Middle frontal gyrus (tissue), 1 donor: ENCODE results near the gene P2RX1.

Experiments
- DNase-seq: peaks from one replicate; pipeline ENCODE4 v3.0.0-alpha.2; 2015; ENCODE audit warnings: low spot score; ENCODE audit errors: extremely low spot score

The P2RX1 gene

GRCh38 chr17:3907483-3908216 lies 8.6 kb downstream of the P2RX1 start:
- DNase-seq: no peak

DNA sequence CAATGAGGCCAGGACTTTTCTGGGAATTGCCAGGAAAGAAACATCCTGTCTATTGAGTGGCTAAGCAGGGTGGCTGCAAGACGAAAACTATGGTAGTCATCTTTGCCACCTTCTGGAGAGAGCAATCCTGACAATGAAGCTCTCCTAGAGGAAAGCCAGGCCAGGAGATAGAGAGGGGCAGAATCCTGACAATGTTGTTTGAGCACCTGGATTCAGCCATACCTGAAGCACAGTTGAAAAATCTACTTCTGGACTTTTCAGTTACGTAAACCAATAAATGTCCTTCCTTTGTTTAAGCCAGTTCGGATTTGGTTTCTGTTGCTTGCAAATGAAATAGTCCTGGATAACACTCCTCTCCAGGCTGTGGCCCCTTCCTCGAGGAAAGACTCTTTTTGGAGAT lies 9.4 kb downstream of the P2RX1 start:
- DNase-seq: no peak

DNA sequence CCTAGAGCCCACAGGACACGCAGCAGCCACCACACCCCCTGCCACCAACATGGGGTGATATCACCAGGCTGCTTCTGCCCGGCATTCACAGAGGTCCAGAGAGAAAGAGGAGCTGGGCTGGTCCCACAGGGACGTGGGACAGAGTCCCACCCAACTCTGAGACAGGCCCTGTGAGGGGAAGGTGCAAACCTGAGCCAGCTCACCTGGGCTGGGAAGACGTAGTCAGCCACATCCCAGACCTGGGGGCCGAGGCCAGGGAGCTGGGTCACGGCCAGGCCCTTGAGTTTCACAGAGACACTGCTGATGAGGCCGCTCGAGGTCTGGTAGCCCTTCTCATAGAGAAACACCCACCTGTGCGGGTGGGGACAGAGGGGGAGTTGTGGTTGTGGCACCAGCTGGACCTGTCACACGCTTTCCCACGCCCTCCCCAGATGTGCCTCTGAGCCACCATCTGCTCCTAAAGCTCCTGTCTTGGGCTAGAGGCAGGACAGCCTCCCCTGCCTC lies 11.2 kb downstream of the P2RX1 start:
- DNase-seq: no peak

GRCh38 chr17:3904501-3904900 lies 11.8 kb downstream of the P2RX1 start:
- no peak for DNase-seq

DNA sequence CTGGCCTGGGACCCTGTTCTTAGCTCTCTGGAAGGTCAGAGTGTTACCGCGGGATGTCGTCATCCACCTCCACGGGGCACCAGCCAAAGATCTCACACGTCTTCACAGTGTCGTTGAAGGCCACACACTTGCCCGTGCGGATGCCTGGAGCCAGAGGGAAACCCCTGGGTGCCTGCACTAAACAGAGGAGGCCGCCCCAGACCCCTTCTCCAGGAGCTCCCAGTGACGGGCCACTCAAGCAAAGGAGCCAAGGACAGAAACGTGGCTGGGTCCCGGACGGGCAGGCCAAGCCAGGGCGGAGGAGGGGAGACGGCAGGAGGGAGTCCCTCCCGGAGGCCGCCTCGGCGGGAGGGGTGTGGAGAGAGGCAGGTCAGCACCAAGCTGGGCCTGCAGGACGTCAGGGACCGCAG lies 12.4 kb downstream of the P2RX1 start:
- no peak for DNase-seq

DNA sequence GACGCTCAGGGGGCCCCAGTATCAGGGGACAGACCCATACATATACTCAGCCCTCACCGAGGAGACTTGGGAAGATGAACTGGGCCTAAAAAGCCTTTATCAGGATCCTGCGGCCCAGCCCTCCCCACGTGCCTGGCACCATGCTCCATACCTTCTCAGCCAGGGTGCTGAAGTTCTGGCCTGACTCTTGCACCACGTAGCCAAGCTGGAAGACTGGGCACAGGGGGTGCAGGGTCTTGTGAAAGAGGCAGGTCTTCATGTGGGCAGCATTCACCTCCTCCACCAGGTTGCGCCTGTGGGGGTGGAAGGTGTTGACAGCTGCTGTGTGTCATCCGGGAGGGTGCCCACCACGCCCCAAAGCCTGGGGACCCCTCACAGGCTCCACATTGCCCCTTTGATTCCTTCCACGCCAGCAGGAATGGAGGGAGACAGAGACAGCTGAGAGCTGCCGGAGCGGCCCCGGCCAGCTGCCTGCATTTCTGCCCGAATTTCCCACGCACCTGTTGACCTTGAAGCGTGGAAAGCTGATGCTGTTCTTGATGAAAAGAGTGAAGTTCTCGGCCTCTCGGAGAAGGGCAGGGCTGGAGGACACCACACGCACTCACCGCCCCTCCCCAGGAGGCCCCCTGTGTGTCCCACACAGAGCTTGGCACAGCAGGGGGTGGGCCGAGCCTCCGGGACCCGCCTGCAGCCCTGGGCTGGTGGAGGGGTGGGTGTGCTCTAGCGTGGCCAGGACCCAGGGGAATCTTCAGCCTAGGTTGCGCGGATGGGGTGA lies 13.0 kb downstream of the P2RX1 start:
- DNase-seq: no peak

DNA sequence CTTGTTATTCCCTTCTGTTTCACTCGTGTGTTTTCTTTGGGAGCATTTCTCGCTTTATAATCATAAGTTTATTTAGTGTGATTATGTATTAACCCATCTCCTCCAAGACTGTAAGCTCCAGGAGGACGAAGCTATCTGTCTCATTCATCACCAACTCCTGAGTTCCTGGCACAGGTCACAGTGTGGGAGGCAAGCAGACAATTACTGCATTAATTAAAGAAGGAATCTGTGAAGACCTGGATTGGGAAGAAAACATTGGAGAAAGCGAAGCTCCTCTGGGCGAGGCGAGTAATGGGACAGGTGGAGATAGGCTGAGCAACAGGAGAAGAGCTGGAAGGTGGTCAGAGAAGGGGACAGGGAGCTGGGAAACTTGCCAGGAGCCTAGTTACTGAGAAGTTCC lies 15.6 kb downstream of the P2RX1 start:
- no peak for DNase-seq

GRCh38 chr17:3897731-3898130 lies 18.5 kb downstream of the P2RX1 start:
- DNase-seq: no peak

DNA sequence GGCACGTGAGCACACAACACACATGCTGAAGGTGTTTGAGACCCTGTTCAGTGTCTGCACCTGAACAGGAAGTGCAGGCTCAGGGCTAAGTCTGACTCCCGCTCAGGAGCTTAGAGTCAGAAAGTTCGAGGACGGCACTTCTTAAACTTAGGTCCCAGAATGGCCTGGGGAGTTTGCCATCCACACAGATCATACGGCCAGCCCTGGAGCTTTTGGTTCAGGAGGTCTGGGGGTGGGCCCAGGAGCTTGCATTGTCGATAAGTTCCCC lies 19.4 kb downstream of the P2RX1 start:
- DNase-seq: no peak

- DNase-seq: no peak
These were observed 19.9 kb downstream of the P2RX1 start for GRCh38 chr17:3896108-3896967.

DNA sequence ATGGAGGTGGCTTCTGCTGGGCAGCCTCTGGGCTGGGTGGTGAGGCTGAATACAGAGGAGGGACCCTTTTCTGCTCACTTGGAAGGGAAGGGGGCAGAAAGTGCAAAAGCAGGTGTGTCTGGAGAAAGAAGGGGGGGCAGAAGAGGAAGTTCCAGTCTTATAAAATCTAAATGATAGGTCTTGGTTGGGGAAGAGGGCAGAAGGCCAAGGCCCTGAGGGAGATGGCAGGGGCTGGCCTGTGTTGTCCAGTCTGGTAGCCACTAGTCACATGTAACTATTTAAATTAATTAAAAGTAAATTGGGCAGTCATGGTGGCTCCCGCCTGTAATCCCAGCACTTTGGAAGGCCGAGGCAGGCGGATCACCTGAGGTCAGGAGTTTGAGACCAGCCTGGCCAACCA lies 20.9 kb downstream of the P2RX1 start:
- DNase-seq: no peak

DNA sequence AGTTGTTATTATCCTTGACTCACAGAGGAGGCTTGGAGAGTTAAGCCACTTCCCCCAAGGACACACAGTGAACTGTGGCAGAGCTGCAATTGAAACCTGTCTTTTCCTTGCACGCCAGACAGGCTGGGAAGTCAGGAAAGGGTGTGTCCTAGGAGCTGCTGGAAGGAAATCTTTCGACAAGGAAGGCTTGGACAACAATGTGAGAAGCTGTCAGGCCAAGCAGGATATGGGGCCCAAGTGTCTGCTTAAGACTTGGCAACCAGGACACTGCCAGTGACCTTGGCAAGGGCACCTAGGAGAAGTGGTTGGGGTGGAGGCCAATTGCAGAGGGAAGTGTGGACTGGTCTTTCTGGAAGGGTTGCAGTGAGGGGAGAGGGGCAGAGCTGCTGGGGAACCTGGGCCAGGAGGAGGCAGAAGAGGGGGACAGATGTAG lies 21.3 kb downstream of the P2RX1 start:
- DNase-seq: no peak

DNA sequence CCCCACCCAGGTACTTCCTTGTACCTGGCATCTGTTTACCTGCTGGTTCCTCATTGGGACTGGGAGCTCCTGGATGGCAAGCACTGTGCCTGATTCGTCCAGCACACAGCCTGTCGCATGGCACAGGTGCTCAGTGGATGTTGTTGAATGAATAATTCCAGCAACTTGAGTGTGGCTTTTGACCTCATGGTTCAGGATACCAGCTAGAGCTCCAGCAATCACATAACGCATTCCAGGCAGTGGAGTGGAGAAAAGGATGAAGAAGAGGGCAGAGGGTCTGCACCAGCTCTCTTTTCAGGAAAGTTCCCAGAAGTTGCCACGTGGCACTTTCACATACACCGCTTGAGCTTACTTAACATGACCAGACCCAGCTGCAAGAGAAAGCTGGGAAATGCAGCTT lies 22.1 kb downstream of the P2RX1 start:
- DNase-seq: no peak

DNA sequence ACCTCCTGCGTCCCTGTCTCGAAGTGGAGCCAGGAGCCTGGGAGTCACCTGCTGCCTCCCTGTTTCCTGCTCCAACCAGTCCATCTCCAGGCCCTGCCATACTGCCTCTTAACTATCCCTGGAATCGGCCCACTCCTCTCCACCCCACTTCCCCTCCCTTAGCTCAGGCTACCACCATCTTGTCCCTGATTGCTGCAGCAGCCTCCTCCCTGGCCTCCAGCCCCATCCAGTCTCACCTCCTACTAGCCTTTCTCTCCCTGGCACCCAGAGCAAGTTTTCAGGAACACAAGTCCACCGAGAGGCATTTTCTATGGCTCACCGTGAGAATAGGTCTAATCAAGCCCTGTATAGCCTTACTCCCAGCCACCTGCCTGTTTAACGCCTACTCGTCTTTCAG lies 22.5 kb downstream of the P2RX1 start:
- no peak for DNase-seq

DNA sequence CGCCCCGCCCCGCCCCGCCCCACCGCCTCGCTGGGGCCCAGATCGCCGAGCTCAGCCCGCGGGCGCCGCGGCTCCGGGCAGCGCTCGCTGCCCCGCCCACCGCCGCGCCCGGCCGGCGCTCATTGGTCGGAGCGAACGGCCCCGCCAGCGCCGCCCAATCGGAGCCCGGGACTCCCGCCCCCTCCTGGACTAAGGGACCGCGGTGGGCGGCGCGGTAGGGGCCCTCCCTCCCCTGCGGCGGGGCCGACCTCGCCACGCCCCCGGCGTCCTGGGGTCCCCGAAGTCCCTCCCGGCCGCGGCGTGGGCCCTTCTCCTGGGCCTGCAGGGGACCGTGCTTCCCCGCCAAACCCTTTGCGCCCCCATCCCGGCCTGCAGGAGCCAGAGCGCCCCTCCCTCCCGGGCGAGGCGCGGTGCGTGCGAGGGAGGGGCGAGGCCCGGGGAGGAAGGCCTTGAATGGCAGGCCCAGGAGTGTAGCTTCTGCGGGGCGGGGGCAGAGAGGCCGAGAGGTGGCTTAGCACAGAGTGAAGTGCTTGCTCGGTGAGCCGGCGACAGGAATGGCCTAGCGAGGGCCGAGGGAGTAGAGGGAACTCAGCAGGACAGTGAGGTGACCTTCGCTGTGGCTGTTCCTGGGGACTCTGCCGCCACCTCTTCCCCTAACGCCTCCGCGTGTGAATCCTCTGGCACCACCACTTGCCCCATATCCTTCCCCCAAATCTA lies 23.1 kb downstream of the P2RX1 start, which contains the start of gene CAMKK1:
Gene CAMKK1, minus strand, starts transcription at position 51 of the 717 bp plus-strand sequence. CDS start 7,366 bp downstream, outside the sequence.
- peak; percentile 76 for DNase-seq

- peak; percentile 29 for DNase-seq
These were observed 23.9 kb downstream of the P2RX1 start for GRCh38 chr17:3892095-3892998.

- DNase-seq: no peak
These were observed 24.6 kb downstream of the P2RX1 start for GRCh38 chr17:3891626-3892094.

- no peak for DNase-seq
These were observed 25.4 kb downstream of the P2RX1 start for GRCh38 chr17:3890878-3891219.

DNA sequence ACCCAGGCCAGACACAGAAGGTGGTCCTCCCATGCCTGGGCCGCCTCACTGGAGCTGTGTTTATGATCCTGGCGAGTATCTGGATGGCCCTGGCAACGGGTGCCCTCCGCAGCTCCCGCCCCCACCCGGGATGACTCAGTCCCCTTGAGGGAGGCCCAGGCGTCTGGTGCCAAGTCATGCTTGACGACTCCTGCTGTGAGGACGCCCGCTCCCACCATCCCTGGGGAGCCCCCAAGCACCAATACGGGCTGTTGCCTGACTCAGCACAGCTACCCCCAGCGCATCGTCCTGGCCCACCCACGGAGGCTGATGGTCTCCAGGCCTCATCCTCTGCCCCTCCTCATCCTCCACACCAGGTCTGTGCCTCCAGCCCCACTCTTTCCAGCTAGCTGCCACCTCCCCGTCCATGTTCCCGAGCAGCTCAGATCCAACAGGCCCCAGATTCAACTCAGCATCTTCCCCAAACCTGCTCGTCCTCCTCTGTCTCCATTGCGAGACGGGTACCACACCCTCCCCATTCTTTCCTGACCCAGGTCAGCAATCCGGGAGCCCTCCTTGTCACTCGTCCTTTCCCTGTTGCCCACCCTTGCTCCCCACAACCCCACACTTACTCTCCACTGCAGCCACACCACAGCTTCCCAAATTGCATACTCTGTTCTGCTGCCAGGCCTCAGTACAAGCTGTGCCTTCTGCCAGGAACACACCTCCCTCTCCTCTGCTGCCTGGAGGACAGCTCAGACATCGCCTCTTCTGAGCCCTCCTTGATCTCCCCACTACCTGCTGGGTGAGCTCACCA lies 26.0 kb downstream of the P2RX1 start:
- DNase-seq: no peak
